H1 (cell line): ENCODE results near the gene TM4SF1. TPM values are rescaled to one million over a fixed set of nuclear protein-coding genes. Genes with fewer than 3 reads are reported as not detected.

Experiments used
- CREB1 ChIP-seq: IDR thresholded peaks from 2 replicates; pipeline ENCODE4 v1.6.1; 2012; ENCODE audit warnings: inconsistent platforms
- NANOG ChIP-seq: IDR thresholded peaks from 2 replicates; pipeline ENCODE4 v1.6.1; 2011; ENCODE audit warnings: low read length, low read depth, mild to moderate bottlenecking, inconsistent platforms; ENCODE audit not compliant: insufficient read depth, poor library complexity, severe bottlenecking
- RNF2 ChIP-seq: fragments of 200-900, 300-1000 bp; sonication (generic); IDR thresholded peaks from 2 replicates; pipeline ENCODE4 v1.7.1; 2016; ENCODE audit warnings: borderline replicate concordance, low read depth, mild to moderate bottlenecking, antibody characterized with exemption, low read length; ENCODE audit not compliant: poor library complexity, severe bottlenecking; ENCODE audit errors: missing control alignments
- SAP30 ChIP-seq: fragments of 300-600 bp; sonication (generic); IDR thresholded peaks from 2 replicates; pipeline ENCODE4 v1.7.1; 2012; ENCODE audit warnings: low read length, moderate library complexity, mild to moderate bottlenecking, inconsistent platforms; ENCODE audit not compliant: insufficient read depth, insufficient replicate concordance
- SP1 ChIP-seq: IDR thresholded peaks from 2 replicates; pipeline ENCODE4 v1.6.1; 2011; ENCODE audit warnings: low read depth, low read length
- SRF ChIP-seq: IDR thresholded peaks from 2 replicates; pipeline ENCODE4 v1.6.1; 2011; ENCODE audit warnings: mild to moderate bottlenecking, low read depth, low read length, moderate library complexity
- polyA plus RNA-seq, 7 experiments: library from polyadenylated mRNA; depleted of rRNA in 3 of 7; stranded (reverse) in 5 of 7; unstranded in 2 of 7; fragments of >200 nt in 5 of 7; fragments of 200-250 nt in 2 of 7; gene quantifications; 1 replicate in 5 of 7; 2 replicates in 1 of 7; 4 replicates in 1 of 7; pipeline versions ENCODE4 v1.2.1 to v1.2.3, GENCODE V29; 2011 to 2013; ENCODE audit warnings: missing spikeins in 2 of 7, mixed read lengths in 2 of 7
- total RNA-seq: library from RNA; stranded (reverse); fragmentation: NEBNext Ultra II Directional; extraction: Animal tissue kit (Norgen Biotek cat#: 25700); gene quantifications from 2 replicates; pipeline ENCODE4 v1.2.1, GENCODE V29; 2021
- TF ChIP-seq, protein P1 (sequence below): IDR thresholded peaks from 2 replicates; pipeline ENCODE4 v1.6.1; 2011; ENCODE audit warnings: low read length, improper control_type of control experiment

TM4SF1 gene
- total and polyA plus RNA-seq, 2 of the 8 experiments (the other 6 are each of a cell fraction or from before 2014, with no cell fraction given): 0.26 to 1.3 TPM

DNA sequence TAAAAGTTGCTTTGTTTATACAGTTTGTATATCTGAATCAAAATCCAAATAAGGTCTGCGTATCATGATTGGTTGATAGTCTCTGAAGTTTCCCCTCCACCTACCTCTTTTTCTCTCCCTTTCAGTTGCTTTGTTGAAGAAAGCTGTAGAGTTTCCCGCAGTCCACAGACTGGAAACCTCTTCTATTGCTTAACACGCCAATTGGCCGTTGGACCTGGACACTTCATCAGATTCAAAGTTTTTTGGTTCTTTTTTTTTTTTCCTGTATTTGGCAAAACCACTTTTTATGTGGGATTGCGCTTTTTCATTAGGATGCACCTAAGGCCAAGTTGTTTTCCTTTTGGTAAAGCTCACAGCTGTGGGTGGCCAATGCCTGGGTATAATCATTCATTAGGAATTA lies 14.5 kb upstream of the TM4SF1 start (continued):
- no peak for TF ChIP-seq RNF2
- no peak for TF ChIP-seq SAP30
- no peak for TF ChIP-seq SRF
- TF ChIP-seq SP1: no peak
- no peak for TF ChIP-seq NANOG
- no peak for TF ChIP-seq CREB1
- TF ChIP-seq, protein P1, sequence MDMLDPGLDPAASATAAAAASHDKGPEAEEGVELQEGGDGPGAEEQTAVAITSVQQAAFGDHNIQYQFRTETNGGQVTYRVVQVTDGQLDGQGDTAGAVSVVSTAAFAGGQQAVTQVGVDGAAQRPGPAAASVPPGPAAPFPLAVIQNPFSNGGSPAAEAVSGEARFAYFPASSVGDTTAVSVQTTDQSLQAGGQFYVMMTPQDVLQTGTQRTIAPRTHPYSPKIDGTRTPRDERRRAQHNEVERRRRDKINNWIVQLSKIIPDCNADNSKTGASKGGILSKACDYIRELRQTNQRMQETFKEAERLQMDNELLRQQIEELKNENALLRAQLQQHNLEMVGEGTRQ: no peak
